HCT116 (cell line): ENCODE measurements around the gene ATP5F1A. TPM values are rescaled to one million over a fixed set of nuclear protein-coding genes. Genes with fewer than 3 reads are reported as not detected.

Source experiments
- ATAC-seq: fragments of 200-7000 bp; cut with Tn5 transposase; 2 replicates; pipeline ENCODE4 v1.9.1; 2020; ENCODE audit warnings: mild to moderate bottlenecking, moderate library complexity
- BruUV-seq: library from RNA; stranded (reverse); fragments of 400-500 nt; replicated peaks from 2 replicates; lab custom pipeline; 2021; lab: Mats Ljungman, UMichigan
- CTCF ChIA-PET: fragments of 300-600 bp; sonication (Branson Sonifier 250); formaldehyde crosslinking; loops from one replicate; lab custom pipeline; 2021; ENCODE audit warnings: antibody characterized with exemption; lab: Charles Lee
- POLR2A ChIA-PET: fragments of 300-600, 350-600 bp; sonication (Branson Sonifier 250); formaldehyde crosslinking; loops from one replicate; lab custom pipeline; 2021; ENCODE audit warnings: antibody characterized with exemption; lab: Charles Lee
- RAD21 ChIA-PET, 2 experiments: fragments of 300-600 bp; sonication (Branson Sonifier 250); formaldehyde crosslinking; loops; one replicate each; lab custom pipeline; 2023; ENCODE audit warnings: low total read pairs in 2 of 2; ENCODE audit not compliant: uncharacterized antibody in 2 of 2, unreplicated experiment in 2 of 2, low non-redundant PET in 1 of 2; lab: Charles Lee
- DNase-seq: peaks from one replicate; pipeline ENCODE4 v3.0.0-alpha.2; 2010; ENCODE audit warnings: low read depth, low spot score
- H2AFZ ChIP-seq: fragments of 200-600 bp; shearing (Covaris generic), sonication (generic); 2 replicates; pipeline ENCODE4 v1.6.1; 2017; ENCODE audit warnings: low read depth, mixed run types, mixed read lengths, antibody characterized with exemption, low read length; ENCODE audit not compliant: poor library complexity, severe bottlenecking
- H3K27ac ChIP-seq: 2 replicates; pipeline ENCODE4 v1.5.1; 2012; ENCODE audit warnings: low read depth, low read length
- H3K27me3 ChIP-seq: fragments of 200-600 bp; sonication (generic); 2 replicates; pipeline ENCODE4 v1.6.1; 2016; ENCODE audit warnings: mixed run types, low read length, mixed read lengths; ENCODE audit not compliant: insufficient read depth
- H3K36me3 ChIP-seq, 2 experiments: fragments of 200-500 bp in 1 of 2; fragments of 200-600 bp in 1 of 2; sonication (Bioruptor generic) in 1 of 2; sonication (generic) in 1 of 2; 2 replicates each; pipeline versions ENCODE4 v1.5.1 to v1.6.1; 2014 to 2016; ENCODE audit warnings: low read length in 2 of 2, inconsistent platforms in 1 of 2, mixed read lengths in 1 of 2, mixed run types in 1 of 2; ENCODE audit not compliant: insufficient read depth in 2 of 2, control insufficient read depth in 1 of 2
- H3K4me1 ChIP-seq, 2 experiments: fragments of 200-600 bp in 1 of 2; sonication (generic) in 1 of 2; 2 replicates each; pipeline versions ENCODE4 v1.5.1 to v1.6.1; 2012 to 2017; ENCODE audit warnings: low read length in 2 of 2, inconsistent platforms in 1 of 2, mild to moderate bottlenecking in 1 of 2, mixed read lengths in 1 of 2, mixed run types in 1 of 2, moderate library complexity in 1 of 2; ENCODE audit not compliant: insufficient read depth in 2 of 2, control insufficient read depth in 1 of 2
- H3K4me2 ChIP-seq: fragments of 200-600 bp; sonication (generic); 2 replicates; pipeline ENCODE4 v1.6.1; 2017; ENCODE audit warnings: mixed run types, low read length, mixed read lengths
- H3K4me3 ChIP-seq, 2 experiments: fragments of 200-600 bp in 1 of 2; sonication (generic) in 1 of 2; replicated peaks in 1 of 2; 2 replicates each; pipeline ENCODE4 v1.5.1; 2011 to 2016; ENCODE audit warnings: low read length in 2 of 2, control low read depth in 1 of 2, low read depth in 1 of 2, mild to moderate bottlenecking in 1 of 2, mixed read lengths in 1 of 2, mixed run types in 1 of 2
- H3K79me2 ChIP-seq: fragments of 200-600 bp; sonication (generic); 2 replicates; pipeline ENCODE4 v1.6.1; 2017; ENCODE audit warnings: mild to moderate bottlenecking, mixed run types, low read length, moderate library complexity, mixed read lengths; ENCODE audit not compliant: insufficient read depth
- H3K9ac ChIP-seq: fragments of 200-600 bp; sonication (generic); 2 replicates; pipeline ENCODE4 v1.6.1; 2016; ENCODE audit warnings: low read length, mixed read lengths
- H3K9me2 ChIP-seq: fragments of 200-600 bp; sonication (generic), shearing (Covaris generic); 2 replicates; pipeline ENCODE4 v1.6.1; 2017; ENCODE audit warnings: mixed run types, mild to moderate bottlenecking, moderate library complexity; ENCODE audit not compliant: insufficient read depth
- H3K9me3 ChIP-seq, 2 experiments: fragments of 200-500 bp in 1 of 2; fragments of 200-600 bp in 1 of 2; sonication (Bioruptor generic) in 1 of 2; sonication (generic) in 1 of 2; 2 replicates each; pipeline ENCODE4 v1.6.1; 2014 to 2017; ENCODE audit warnings: low read length in 2 of 2, mixed read lengths in 2 of 2, inconsistent platforms in 1 of 2, low read depth in 1 of 2, mild to moderate bottlenecking in 1 of 2, mixed run types in 1 of 2, moderate library complexity in 1 of 2; ENCODE audit not compliant: control insufficient read depth in 1 of 2, insufficient read depth in 1 of 2
- H4K20me1 ChIP-seq: fragments of 200-600 bp; sonication (generic), shearing (Covaris generic); 2 replicates; pipeline ENCODE4 v1.6.1; 2017; ENCODE audit warnings: mixed run types, mild to moderate bottlenecking, moderate library complexity; ENCODE audit not compliant: insufficient read depth
- CBX3 ChIP-seq: IDR thresholded peaks from 2 replicates; pipeline ENCODE4 v1.6.1; 2012; ENCODE audit warnings: low read depth
- CEBPB ChIP-seq: IDR thresholded peaks from 2 replicates; pipeline ENCODE4 v1.6.1; 2012; ENCODE audit warnings: low read depth
- CTCF ChIP-seq, 3 experiments: fragments of 200-600 bp in 1 of 3; sonication (generic) in 1 of 3; IDR thresholded peaks in 2 of 3; conservative IDR thresholded peaks in 1 of 3; 2 replicates each; pipeline ENCODE4 v1.5.1; 2012 to 2017; ENCODE audit warnings: low read depth in 2 of 3, low read length in 2 of 3, antibody characterized with exemption in 1 of 3, borderline replicate concordance in 1 of 3, control low read depth in 1 of 3, mild to moderate bottlenecking in 1 of 3, mixed read lengths in 1 of 3, mixed run types in 1 of 3, moderate library complexity in 1 of 3; ENCODE audit not compliant: insufficient read depth in 1 of 3
- EGR1 ChIP-seq: IDR thresholded peaks from 2 replicates; pipeline ENCODE4 v1.6.1; 2012; ENCODE audit warnings: low read depth
- ELF1 ChIP-seq: IDR thresholded peaks from 2 replicates; pipeline ENCODE4 v1.6.1; 2012; ENCODE audit warnings: low read depth, borderline replicate concordance
- EZH2 ChIP-seq: fragments of 200-600 bp; sonication (generic); IDR thresholded peaks from 2 replicates; pipeline ENCODE4 v1.6.1; 2017; ENCODE audit warnings: antibody characterized with exemption, mixed run types
- FOSL1 ChIP-seq: IDR thresholded peaks from 2 replicates; pipeline ENCODE4 v1.6.1; 2012; ENCODE audit warnings: low read depth
- JUND ChIP-seq: IDR thresholded peaks from 2 replicates; pipeline ENCODE4 v1.6.1; 2012
- POLR2A ChIP-seq: IDR thresholded peaks from 2 replicates; pipeline ENCODE4 v1.7.0; 2011; ENCODE audit warnings: borderline replicate concordance; ENCODE audit not compliant: insufficient read depth, insufficient read length; ENCODE audit errors: extremely low read depth
- POLR2AphosphoS5 ChIP-seq: IDR thresholded peaks from 2 replicates; pipeline ENCODE4 v1.6.1; 2011; ENCODE audit warnings: mild to moderate bottlenecking, low read depth, low read length, moderate library complexity
- REST ChIP-seq: IDR thresholded peaks from 2 replicates; pipeline ENCODE4 v1.6.1; 2012; ENCODE audit warnings: low read depth
- SRF ChIP-seq: IDR thresholded peaks from 2 replicates; pipeline ENCODE4 v1.6.1; 2012; ENCODE audit warnings: low read depth
- YY1 ChIP-seq: IDR thresholded peaks from 2 replicates; pipeline ENCODE4 v1.6.1; 2011; ENCODE audit warnings: low read length, low read depth, moderate library complexity, mild to moderate bottlenecking; ENCODE audit not compliant: insufficient replicate concordance; ENCODE audit errors: extremely low read depth
- ZFX ChIP-seq: fragments of 450-650 bp; IDR thresholded peaks from 2 replicates; pipeline ENCODE4 v1.6.1; 2017
- intact Hi-C: fragments of 100-400 bp; cut with micrococcal nuclease; formaldehyde crosslinking; loops from 2 replicates; pipeline ENCODE4 v1.10.0; 2022
- total RNA-seq: library from RNA; stranded (reverse); gene quantifications from one replicate; pipeline ENCODE4 v1.2.1, GENCODE V29; 2021; ENCODE audit not compliant: unreplicated experiment

Gene ATP5F1A
- total RNA-seq, 1 experiment from 2014 or later, result 563 TPM

- no peak for DNase-seq
- no peaks in the 10 kb centered on the region for H4K20me1 ChIP-seq
- H3K27me3 ChIP-seq, result no peaks in the 10 kb centered on the region
- H3K9me3 ChIP-seq, result no peaks in the 10 kb centered on the region
- H3K27ac ChIP-seq, result no peak overlapping the region
- RAD21 ChIA-PET, result no interaction called here
- no peak overlapping the region for H3K4me2 ChIP-seq
- ATAC-seq, result no peak
- TF ChIP-seq POLR2A (no peak), EZH2 (no peak), ZFX (no peak), REST (no peak), CEBPB (no peak), FOSL1 (no peak), ELF1 (no peak), YY1 (no peak), EGR1 (no peak), CTCF (IDR thresholded peaks at IDR 0.05 in 2 of 3, conservative IDR thresholded peaks at IDR 0.05 in 1 of 3; ENCODE audit: borderline replicate concordance in 1 of 3, insufficient read depth in 1 of 3, low read depth in 2 of 3, low read length in 2 of 3) (no peak), JUND (no peak), POLR2AphosphoS5 (no peak), SRF (no peak), CBX3 (no peak)
- H2AFZ ChIP-seq, result no peak overlapping the region
- intact Hi-C loops, result no loop called here
- POLR2A ChIA-PET, result no interaction called here
- CTCF ChIA-PET, result no interaction called here
- BruUV-seq, result no TSS peak
- no peak overlapping the region for H3K9ac ChIP-seq
- no peaks in the 10 kb centered on the region for H3K36me3 ChIP-seq
- H3K9me2 ChIP-seq, result no peaks in the 10 kb centered on the region
- no peak overlapping the region for H3K4me3 ChIP-seq
- no peaks in the 10 kb centered on the region for H3K4me1 ChIP-seq
- H3K79me2 ChIP-seq, result no peaks in the 10 kb centered on the region
These were observed 63.9 kb downstream of the ATP5F1A start for GRCh38 chr18:46034230-46034629.
